Fibroblast of mammary gland (primary cell): ENCODE results near the gene IL17C.

Source experiments
- DNase-seq: peaks from one replicate; pipeline ENCODE4 v3.0.0-alpha.2; 2010; ENCODE audit warnings: low read depth
- H3K4me3 ChIP-seq: 2 replicates; pipeline ENCODE4 v1.5.1; 2011; ENCODE audit warnings: low read depth, mild to moderate bottlenecking, low read length, moderate library complexity; ENCODE audit not compliant: control insufficient read depth
- TF ChIP-seq, protein P1 (sequence below): conservative IDR thresholded peaks from 2 replicates; pipeline ENCODE4 v1.5.1; 2011; ENCODE audit warnings: low read depth, low read length, inconsistent platforms; ENCODE audit not compliant: control insufficient read depth, insufficient read depth

The IL17C gene

DNA sequence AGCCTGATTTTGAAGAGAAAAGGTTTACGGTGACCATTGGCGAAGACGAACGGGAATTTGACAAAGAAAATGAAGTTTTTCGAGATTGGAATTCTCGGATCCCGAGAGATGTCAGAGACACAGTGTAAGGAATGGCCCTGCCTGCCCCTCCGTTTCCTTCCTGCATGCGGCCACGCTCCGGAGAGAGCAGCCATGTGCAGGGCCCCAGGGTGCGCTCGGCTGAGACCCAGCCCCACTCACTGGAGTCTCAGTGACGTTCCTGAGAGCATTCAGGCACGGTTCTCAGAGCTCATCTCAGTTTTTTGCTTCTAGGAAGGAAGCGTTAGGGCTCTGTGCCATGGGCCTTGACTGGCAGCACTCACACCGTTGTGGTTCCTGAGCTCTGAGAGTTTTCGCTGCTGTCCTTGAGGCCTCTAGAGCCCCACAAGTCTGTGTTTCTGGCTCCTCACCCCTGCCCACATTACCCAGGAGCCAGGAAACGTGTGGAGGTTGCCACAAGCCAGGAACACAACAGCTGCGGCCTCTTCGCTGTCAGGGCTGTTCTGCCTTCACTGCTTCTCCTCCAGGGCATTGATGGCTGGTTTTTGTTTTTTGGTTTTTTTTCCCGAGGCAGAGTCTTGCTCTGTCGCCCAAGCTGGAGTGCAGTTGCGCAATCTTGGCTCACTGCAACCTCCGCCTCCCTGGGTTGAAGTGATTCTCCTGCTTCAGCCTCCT is 38.4 kb upstream of the IL17C start:
- no peak for DNase-seq
- TF ChIP-seq, protein P1, sequence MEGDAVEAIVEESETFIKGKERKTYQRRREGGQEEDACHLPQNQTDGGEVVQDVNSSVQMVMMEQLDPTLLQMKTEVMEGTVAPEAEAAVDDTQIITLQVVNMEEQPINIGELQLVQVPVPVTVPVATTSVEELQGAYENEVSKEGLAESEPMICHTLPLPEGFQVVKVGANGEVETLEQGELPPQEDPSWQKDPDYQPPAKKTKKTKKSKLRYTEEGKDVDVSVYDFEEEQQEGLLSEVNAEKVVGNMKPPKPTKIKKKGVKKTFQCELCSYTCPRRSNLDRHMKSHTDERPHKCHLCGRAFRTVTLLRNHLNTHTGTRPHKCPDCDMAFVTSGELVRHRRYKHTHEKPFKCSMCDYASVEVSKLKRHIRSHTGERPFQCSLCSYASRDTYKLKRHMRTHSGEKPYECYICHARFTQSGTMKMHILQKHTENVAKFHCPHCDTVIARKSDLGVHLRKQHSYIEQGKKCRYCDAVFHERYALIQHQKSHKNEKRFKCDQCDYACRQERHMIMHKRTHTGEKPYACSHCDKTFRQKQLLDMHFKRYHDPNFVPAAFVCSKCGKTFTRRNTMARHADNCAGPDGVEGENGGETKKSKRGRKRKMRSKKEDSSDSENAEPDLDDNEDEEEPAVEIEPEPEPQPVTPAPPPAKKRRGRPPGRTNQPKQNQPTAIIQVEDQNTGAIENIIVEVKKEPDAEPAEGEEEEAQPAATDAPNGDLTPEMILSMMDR, result no peak
- H3K4me3 ChIP-seq, result no peak overlapping the region

DNA sequence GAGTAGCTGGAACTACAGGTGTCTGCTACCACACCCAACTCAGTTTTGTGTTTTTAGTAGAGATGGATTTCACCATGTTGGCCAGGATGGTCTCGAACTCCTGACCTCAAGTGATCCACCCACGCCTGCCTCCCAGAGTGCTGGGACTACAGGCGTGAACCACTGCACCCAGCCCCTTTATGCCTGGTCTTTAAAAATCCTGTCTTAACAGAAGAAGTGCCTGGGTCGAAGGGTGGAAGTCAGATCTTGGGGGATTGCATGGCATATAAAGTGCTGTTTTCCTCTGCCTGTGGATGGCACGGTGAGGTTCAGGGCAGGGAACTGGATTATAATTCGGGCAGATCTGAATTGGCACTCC is 37.9 kb upstream of the IL17C start:
- DNase-seq, result no peak
- TF ChIP-seq, protein P1, result no peak

DNA sequence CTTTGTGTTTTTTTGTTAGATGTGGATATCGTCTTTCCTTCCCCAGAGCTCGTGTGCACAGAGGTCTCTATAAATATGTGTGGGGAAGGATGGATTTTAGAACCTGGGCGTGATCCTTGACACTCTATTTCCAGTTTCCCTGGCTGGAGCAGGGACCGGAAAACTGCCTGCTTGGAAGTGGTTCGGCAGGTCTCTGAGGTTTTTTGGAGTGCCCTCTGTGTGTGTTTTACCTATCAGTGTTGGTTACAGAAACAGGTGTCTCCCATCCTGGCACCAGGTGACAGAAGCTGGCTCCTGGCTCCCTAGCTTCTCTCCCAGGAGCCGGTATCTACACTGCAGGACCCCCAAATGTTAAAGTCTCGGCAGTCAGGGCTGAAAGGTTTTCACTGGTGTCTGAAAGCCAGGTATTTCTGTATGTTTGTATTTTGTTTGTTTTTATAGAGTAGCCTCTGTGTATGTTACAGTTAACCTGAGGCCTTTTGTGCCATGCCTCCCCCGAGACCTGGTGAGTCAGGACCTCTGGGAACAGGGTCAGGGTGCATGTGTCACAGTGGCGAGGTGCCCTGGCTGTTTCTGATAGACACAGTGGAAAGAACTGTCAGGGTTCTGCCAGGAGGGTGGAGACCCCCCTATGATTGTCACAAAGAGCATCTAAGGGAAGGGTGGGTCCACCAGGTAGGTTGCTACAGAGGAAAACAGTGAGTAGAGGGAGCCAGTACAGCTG is 36.9 kb upstream of the IL17C start:
- H3K4me3 ChIP-seq, result no peak overlapping the region
- DNase-seq, result no peak
- TF ChIP-seq, protein P1, result no peak

More for the DNA sequence above, 37.9 kb upstream of the IL17C start:
- H3K4me3 ChIP-seq, result no peak overlapping the region

DNA sequence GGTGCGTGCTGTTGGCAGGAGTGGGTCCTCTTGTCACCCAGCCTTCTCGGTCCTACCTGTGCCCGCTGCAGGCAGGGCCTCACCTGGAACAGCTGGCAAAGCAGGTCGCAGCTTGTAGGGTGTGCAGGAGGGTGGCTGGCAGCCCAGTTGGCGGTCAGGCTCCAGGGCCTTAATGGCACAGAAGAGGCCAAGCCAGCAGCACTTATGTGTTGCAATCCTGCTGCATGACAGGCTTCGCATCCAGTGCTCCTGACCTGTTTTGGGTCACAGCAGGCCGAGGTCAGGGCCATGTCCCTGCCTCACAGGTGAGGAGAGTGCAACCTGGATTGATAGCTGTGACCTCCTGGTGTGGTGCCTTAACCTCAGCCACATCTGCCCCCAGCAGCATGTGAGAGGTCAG is 36.3 kb upstream of the IL17C start:
- TF ChIP-seq, protein P1, result no peak
- H3K4me3 ChIP-seq, result no peak overlapping the region
- no peak for DNase-seq

DNA sequence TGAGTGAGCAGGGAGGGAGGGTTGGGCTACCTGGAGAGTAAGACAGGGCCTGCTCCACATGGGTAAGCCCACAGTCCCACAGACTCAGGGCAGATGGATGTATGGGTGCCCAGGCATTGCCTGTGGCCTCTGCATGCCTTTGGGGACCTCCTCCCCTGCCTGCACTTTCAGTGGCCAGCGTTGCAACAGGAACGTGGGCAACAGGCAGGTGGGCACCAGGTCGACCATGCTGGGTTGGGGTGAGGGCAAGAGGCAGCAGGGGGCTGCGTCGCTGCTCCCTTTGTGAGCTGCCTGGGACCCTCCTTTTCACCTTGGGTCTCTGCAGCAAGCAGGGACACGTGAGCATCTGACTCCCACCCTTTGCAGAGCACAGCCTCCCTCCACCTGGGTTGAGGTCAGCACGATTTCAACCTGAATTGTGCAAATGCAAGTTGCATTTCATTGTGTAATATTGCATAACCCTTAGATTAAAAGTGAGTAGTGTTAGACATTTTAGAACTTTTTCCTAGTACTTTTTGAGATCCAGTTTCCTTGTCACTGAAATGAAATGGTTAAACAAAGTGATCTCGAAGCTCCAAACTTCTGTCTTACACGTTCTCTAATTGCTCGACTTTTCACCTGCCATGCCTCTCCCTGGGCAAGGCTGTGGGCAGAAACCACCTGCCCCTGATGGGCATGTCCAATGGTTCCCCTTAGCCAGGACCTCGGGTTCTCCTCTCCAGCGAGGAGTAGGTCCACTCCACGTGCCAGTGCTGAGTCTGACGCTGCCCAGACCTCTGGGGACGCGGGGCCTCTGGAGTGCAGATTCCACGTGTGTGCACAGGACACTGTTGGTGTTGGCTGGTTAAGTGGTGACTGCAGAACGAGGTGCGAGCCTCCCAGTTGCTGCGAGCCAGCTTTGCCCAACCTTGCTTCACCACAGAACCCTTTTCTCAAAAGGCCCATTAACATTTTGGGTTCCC is 32.9 kb upstream of the IL17C start:
- no peak for DNase-seq
- H3K4me3 ChIP-seq, result no peak overlapping the region
- TF ChIP-seq, protein P1, result no peak

DNA sequence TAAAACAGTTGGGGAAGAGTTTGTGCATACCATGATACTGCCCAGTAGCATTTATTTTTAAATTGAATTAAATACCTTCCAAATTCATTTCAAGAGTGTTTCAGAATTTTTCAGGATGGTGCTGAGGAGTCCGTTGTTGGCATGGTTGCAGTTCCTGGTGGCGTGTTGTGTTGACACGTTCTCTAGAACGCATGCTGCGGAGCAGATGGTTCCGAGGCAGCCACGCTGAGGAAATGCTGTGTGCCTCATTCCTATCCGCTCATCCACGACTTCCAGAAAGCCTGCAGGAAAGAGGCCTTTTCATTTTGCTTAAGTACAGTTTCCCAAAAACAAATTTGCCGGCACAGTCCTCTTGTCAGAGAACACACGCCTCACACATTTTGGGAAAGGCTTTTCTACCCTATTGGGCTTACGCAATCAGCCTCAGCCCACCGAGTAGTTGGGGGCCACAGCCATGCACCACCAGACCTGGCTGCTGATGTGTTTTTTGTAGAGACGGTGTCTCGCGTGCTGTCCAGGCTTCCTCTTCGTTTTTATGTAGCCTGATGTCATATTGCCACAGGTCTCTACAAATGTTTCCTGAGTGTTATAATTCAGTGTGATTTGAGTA is 32.1 kb upstream of the IL17C start:
- DNase-seq, result no peak
- TF ChIP-seq, protein P1, result no peak
- H3K4me3 ChIP-seq, result no peak overlapping the region
